Esophagus mucosa (tissue), 1 donor: ENCODE measurements around the gene DAGLB. TPM values are rescaled to one million over a fixed set of nuclear protein-coding genes. Genes with fewer than 3 reads are reported as not detected.
A peak's percentile ranks its signal among the peaks of the same experiment; 100 is the strongest.
"Not testable (repeated sequence)": the region's sequence is repeated elsewhere in the genome, so short reads cannot be mapped to it uniquely, and the experiment has no call there.

ENCODE experiments used
- ATAC-seq: fragments of 200-7000 bp; cut with Tn5 transposase; one replicate; pipeline ENCODE4 v1.9.1; 2020
- total RNA-seq: library from RNA; stranded (reverse); gene quantifications from one replicate; pipeline ENCODE4 v1.2.4, GENCODE V29; 2023
- donor health status: DM: yes; HTN: yes; CAD: no.

The DAGLB gene
- total RNA-seq, 1 donor from 2014 or later = 11.2 TPM

- ATAC-seq = no peak
Observed at GRCh38 chr7:6430271-6430940, 17.3 kb downstream of the DAGLB start.

- ATAC-seq = no peak
Observed at GRCh38 chr7:6425948-6426347, 21.8 kb downstream of the DAGLB start.

- peak; percentile 76 for ATAC-seq
Observed at GRCh38 chr7:6423942-6424701, 23.6 kb downstream of the DAGLB start.

DNA sequence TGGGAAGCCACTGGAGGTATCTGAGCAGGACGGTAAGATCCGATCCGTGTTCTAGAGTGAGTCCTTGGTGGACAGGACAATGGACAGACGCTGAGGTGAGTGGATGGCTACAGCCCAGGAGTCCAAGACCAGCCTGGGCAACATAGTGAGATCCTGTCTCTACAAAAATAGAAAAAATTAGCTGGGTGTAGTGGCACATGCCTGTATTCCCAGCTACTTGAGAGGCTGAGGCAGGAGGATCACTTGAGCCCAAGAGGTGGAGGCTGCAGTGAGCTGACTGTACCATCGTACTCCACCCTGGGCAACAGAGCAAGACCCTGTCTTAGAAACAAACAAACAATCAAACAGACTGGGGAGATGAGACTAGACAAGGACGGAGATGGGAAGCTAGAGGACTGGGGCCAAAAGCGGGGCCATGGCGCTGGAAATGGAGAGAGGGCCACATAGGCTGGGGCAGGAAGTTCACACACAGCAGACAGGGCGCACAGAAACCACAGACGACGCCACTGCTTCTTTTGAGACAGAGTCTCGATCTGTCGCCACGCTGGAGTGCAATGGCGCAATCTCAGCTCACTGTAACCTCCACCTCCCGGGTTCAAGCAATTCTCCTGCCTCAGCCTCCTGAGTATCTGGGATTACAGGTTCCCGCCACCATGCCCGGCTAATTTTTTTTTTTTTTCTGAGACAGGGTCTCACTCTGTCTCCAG, 24.7 kb downstream of the DAGLB start:
- no peak for ATAC-seq

DNA sequence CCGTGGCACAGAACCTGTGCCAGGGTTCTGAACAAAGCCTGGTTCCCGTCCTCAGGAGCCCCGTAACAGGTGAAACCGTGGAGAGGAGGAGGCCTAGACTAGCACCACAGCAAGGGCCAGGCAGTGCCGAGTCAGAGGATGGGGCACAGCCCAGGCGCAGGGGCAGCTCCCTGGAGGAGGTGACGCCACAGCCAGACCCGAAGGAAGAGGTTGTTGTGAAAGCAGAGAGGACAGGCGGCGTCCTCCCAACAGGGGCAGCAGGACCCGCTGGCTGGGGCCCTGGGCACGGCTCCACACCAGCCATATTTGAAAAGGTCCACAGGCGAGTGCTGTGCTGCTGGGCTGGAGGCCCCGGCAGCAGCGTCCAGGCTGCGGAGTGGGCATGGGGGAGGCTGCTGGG, 25.7 kb downstream of the DAGLB start:
- peak; percentile 3 for ATAC-seq

DNA sequence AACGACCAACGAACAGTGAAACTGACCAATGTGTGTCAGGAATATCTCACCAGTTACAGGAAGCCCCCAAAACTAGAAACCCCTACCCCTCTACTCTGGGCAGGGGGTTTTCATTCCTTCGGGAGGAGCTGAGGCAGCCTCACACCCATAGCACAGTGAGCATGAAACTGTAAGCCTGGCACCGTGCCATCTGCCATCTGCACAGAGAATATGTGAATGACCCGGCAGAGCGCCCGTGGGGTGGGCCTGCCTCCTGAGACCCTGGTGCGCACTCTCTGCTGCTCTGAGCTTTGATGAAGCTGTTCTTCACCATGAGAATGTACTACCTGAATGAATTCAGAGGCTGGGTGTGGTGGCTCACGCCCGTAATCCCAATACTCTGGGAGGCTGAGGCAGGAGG, 27.1 kb downstream of the DAGLB start:
- no peak for ATAC-seq

DNA sequence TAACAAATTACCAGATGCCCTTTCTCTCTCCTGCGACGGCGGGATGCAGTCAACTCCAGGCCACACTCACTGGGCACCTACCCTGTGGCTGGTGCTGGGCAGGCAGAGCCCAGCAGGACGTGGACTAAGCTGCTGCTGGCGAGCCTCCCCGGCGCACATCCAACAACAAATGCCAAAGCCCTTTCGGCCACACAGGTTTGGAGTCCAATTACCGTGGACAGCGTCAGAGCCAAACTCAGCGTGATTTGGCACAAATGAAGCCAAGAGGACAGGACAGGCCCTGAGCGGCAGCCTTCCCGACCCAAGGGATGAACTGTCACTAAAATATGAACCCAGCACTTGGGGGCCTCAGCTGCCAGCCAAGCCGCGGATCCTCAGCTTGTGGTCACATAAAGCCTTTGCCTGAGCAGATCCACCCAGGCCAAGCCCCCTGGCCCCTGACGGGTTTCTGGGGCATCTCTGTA, 28.4 kb downstream of the DAGLB start:
- ATAC-seq = no peak

GRCh38 chr7:6417408-6417807, 30.3 kb downstream of the DAGLB start:
- ATAC-seq = no peak

DNA sequence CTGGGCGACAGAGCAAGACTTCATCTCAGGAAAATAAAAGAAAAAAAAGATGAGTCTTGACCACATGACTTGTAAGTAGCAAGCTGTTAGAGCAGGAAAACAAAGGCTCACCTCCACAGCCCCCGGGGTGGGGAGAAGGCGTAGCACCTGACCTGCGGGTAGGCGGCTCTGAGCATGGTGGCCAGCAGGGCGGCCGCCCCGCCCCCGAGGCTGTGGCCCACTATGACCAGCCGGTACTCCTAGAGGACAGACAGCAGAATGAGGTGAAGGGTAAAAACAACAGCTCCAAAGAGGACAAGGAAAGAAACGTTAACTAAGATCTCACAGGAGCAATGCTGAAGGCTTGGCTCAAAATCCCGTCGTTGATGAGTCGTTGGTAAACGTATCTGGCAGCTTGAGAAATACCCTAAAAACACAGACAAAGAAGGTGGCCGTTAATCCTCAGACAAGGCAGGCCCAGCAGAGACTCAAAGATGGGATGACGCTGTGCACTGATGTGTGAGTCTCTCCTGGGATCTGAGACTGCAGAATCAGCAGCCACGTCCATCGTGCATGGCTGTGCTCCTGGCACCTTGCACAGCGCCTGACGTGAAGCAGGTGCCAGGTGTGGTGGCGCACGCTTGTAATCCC, 31.1 kb downstream of the DAGLB start:
- peak; percentile 15 for ATAC-seq

- no peak for ATAC-seq
Observed at GRCh38 chr7:6413637-6414036, 34.1 kb downstream of the DAGLB start.

GRCh38 chr7:6409944-6410693, 37.6 kb downstream of the DAGLB start:
- peak; percentile 30 for ATAC-seq

GRCh38 chr7:6409091-6409490, 38.7 kb downstream of the DAGLB start:
- no peak for ATAC-seq

- no peak for ATAC-seq
Observed at GRCh38 chr7:6407434-6407833, 40.3 kb downstream of the DAGLB start.

DNA sequence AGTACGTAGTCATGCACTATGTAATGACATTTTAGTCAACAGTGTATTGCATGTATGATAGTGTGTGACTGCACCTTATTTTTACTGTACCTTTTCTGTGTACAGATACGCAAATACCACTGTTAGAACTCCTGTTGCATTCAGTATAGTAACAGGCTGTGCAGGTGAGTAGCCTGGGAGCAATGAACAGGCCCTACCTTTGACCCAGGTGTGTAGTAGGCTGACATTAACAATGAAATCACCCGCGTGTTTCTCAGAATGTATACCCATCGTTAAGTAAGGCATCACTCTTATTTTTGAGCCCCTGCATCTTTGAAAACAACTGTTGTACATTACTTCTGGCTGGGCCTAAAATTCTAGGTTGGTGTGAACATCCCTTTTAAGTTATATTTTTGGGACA, 41.6 kb downstream of the DAGLB start:
- no peak for ATAC-seq

- ATAC-seq = peak; percentile 91
Observed at GRCh38 chr7:6403907-6404306, 43.8 kb downstream of the DAGLB start.

- no peak for ATAC-seq
Observed at GRCh38 chr7:6402741-6403140, 45.0 kb downstream of the DAGLB start.

DNA sequence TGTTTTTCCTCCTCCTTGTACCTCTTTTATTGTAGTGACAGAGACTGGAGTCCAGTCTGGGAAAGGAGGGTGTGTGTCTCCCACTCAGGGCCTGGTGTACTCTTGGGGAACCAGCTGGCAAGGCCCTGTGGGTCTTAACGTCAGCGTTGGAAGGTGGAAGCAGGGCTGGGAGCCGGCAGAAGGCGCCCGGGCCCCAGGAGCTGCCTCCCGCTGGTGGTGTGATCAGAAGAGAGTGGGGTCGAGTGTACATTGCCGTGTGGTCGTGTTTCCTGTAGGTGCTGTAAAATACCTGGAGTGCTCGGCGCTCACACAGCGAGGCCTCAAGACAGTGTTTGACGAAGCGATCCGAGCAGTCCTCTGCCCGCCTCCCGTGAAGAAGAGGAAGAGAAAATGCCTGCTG, 45.7 kb downstream of the DAGLB start:
- no peak for ATAC-seq

GRCh38 chr7:6401536-6401935, 46.2 kb downstream of the DAGLB start:
- no peak for ATAC-seq

- ATAC-seq = not testable (repeated sequence)
Observed at GRCh38 chr7:6400243-6401105, 47.3 kb downstream of the DAGLB start.

GRCh38 chr7:6399351-6399750, 48.4 kb downstream of the DAGLB start:
- peak; percentile 14 for ATAC-seq

GRCh38 chr7:6398943-6399342, 48.8 kb downstream of the DAGLB start:
- ATAC-seq = peak; percentile 54
